GM23338 (cell line): ENCODE data around the gene CDK18. TPM values are rescaled to one million over a fixed set of nuclear protein-coding genes. Genes with fewer than 3 reads are reported as not detected.

Experiments used
- ATAC-seq: fragments of 200-7000 bp; cut with Tn5 transposase; 3 replicates; pipeline ENCODE4 v1.9.1; 2020
- DNase-seq: peaks from one replicate; pipeline ENCODE4 v3.0.0-alpha.2; 2015; ENCODE audit warnings: low spot score
- H2AFZ ChIP-seq: fragments of 200-600 bp; sonication (generic); 2 replicates; pipeline ENCODE4 v1.8.0; 2016; ENCODE audit warnings: antibody characterized with exemption, mild to moderate bottlenecking, moderate library complexity
- H3F3A ChIP-seq: fragments of 200-600 bp; sonication (generic); replicated peaks from 2 replicates; pipeline ENCODE4 v1.8.0; 2017; ENCODE audit warnings: antibody characterized with exemption, mixed run types, low read depth
- H3K27ac ChIP-seq: fragments of 200-600 bp; sonication (generic); 2 replicates; pipeline ENCODE4 v1.6.1; 2016; ENCODE audit warnings: low read depth
- H3K27me3 ChIP-seq: fragments of 200-600 bp; sonication (generic); 2 replicates; pipeline ENCODE4 v1.8.0; 2016; ENCODE audit warnings: mild to moderate bottlenecking, mixed run types, moderate library complexity; ENCODE audit not compliant: insufficient read depth
- H3K36me3 ChIP-seq: fragments of 200-600 bp; sonication (generic); 2 replicates; pipeline ENCODE4 v1.8.0; 2016; ENCODE audit warnings: mild to moderate bottlenecking; ENCODE audit not compliant: insufficient read depth
- H3K4me1 ChIP-seq: fragments of 200-600 bp; sonication (generic); 2 replicates; pipeline ENCODE4 v1.8.0; 2016; ENCODE audit warnings: mild to moderate bottlenecking, moderate library complexity; ENCODE audit not compliant: insufficient read depth
- H3K4me2 ChIP-seq: fragments of 200-600 bp; sonication (generic); 2 replicates; pipeline ENCODE4 v1.7.1; 2017; ENCODE audit warnings: mixed run types
- H3K4me3 ChIP-seq: fragments of 200-600 bp; sonication (generic); 2 replicates; pipeline ENCODE4 v1.6.1; 2016; ENCODE audit warnings: mixed run types
- H3K79me2 ChIP-seq: fragments of 200-600 bp; sonication (generic); replicated peaks from 2 replicates; pipeline ENCODE4 v1.8.0; 2017; ENCODE audit warnings: mild to moderate bottlenecking; ENCODE audit not compliant: insufficient read depth
- H3K9me2 ChIP-seq: fragments of 200-600 bp; sonication (generic); 2 replicates; pipeline ENCODE4 v1.8.0; 2017; ENCODE audit not compliant: insufficient read depth
- H4K20me1 ChIP-seq: fragments of 200-600 bp; sonication (generic); replicated peaks from 2 replicates; pipeline ENCODE4 v1.8.0; 2017; ENCODE audit warnings: mild to moderate bottlenecking; ENCODE audit not compliant: insufficient read depth
- H3K27ac Mint-ChIP-seq: 2 replicates; pipeline ENCODE4 v1.8.0; 2020; ENCODE audit warnings: inconsistent platforms, mild to moderate bottlenecking, moderate library complexity, mixed read lengths
- H3K27me3 Mint-ChIP-seq: 3 replicates; pipeline ENCODE4 v1.8.0; 2022; ENCODE audit warnings: low read depth, mild to moderate bottlenecking, moderate library complexity, mixed read lengths, inconsistent platforms; ENCODE audit not compliant: insufficient read depth, poor library complexity
- H3K36me3 Mint-ChIP-seq: 3 replicates; pipeline ENCODE4 v1.8.0; 2021; ENCODE audit warnings: low read depth, mild to moderate bottlenecking, inconsistent platforms, moderate library complexity, mixed read lengths
- H3K4me1 Mint-ChIP-seq: 3 replicates; pipeline ENCODE4 v1.8.0; 2020; ENCODE audit warnings: mild to moderate bottlenecking, inconsistent platforms, mixed read lengths
- H3K4me3 Mint-ChIP-seq: 3 replicates; pipeline ENCODE4 v1.8.0; 2021; ENCODE audit warnings: moderate library complexity, mild to moderate bottlenecking, inconsistent platforms, mixed read lengths
- H3K9me3 Mint-ChIP-seq: 3 replicates; pipeline ENCODE4 v1.8.0; 2020; ENCODE audit warnings: moderate library complexity, mild to moderate bottlenecking, inconsistent platforms, mixed read lengths
- CREB1 ChIP-seq: fragments of 250-450 bp; sonication (Bioruptor Pico); IDR thresholded peaks from 2 replicates; pipeline ENCODE4 v1.5.0; 2020; ENCODE audit warnings: low read depth, mild to moderate bottlenecking, moderate library complexity
- CTCF ChIP-seq, 2 experiments: fragments of 200-600 bp in 1 of 2; sonication (generic) in 1 of 2; conservative IDR thresholded peaks; 2 replicates each; pipeline versions ENCODE4 v1.5.1 to v1.6.1; 2016 to 2017; ENCODE audit warnings: antibody characterized with exemption in 2 of 2, low read depth in 2 of 2, mild to moderate bottlenecking in 2 of 2, moderate library complexity in 1 of 2
- EZH2 ChIP-seq: fragments of 200-600 bp; sonication (generic); IDR thresholded peaks from one replicate; pipeline ENCODE4 v1.8.0; 2017; ENCODE audit warnings: antibody characterized with exemption, mild to moderate bottlenecking, low read depth; ENCODE audit not compliant: unreplicated experiment
- EZH2phosphoT487 ChIP-seq: fragments of 200-600 bp; sonication (generic); IDR thresholded peaks from one replicate; pipeline ENCODE4 v1.8.1; 2018; ENCODE audit warnings: antibody characterized with exemption; ENCODE audit not compliant: unreplicated experiment
- JUNB ChIP-seq: IDR thresholded peaks from one replicate; pipeline ENCODE4 v1.6.1; 2016; ENCODE audit warnings: antibody characterized with exemption; ENCODE audit not compliant: unreplicated experiment
- REST ChIP-seq: IDR thresholded peaks from one replicate; pipeline ENCODE4 v1.6.1; 2018; ENCODE audit warnings: antibody characterized with exemption; ENCODE audit not compliant: unreplicated experiment
- polyA plus RNA-seq: library from polyadenylated mRNA; unstranded; fragments of >200 nt; fragmentation: Nextera tagmentation; extraction: Ambion mirVana; gene quantifications from 2 replicates; pipeline ENCODE4 v1.2.1, GENCODE V29; 2016
- total RNA-seq: library from RNA; depleted of rRNA; stranded (reverse); fragments of >200 nt; shearing (Covaris generic); gene quantifications from 2 replicates; pipeline ENCODE4 v1.2.3, GENCODE V29; 2014

Gene CDK18
- total and polyA plus RNA-seq, 2 experiments from 2014 or later = 21.1 to 46.5 TPM

- Histone ChIP-seq H3F3A (peaks cover 9% of the 10 kb centered on the region), H3K79me2 (peaks cover 11% of the 10 kb centered on the region; the same call in 1 of the 2 replicates), H4K20me1 (peaks cover 7% of the 10 kb centered on the region; the same call in 1 of the 2 replicates), H3K9me2 (no peaks in the 10 kb centered on the region), H3K4me2 (peak overlapping the region; percentile 100), H3K36me3 (no peaks in the 10 kb centered on the region), H3K27ac (peak overlapping the region; percentile 85), H3K4me3 (peak overlapping the region; percentile 85), H3K4me1 (peaks cover 47% of the 10 kb centered on the region), H2AFZ (peak overlapping the region; percentile 90), H3K27me3 (peaks cover 40% of the 10 kb centered on the region)
- ATAC-seq = peak; percentile 17
- Mint-ChIP-seq H3K4me1 (peaks cover 60% of the 10 kb centered on the region), H3K27ac (peak overlapping the region; percentile 98), H3K4me3 (peak overlapping the region; percentile 99), H3K36me3 (peaks cover 23% of the 10 kb centered on the region), H3K9me3 (no peaks in the 10 kb centered on the region), H3K27me3 (peaks cover 12% of the 10 kb centered on the region)
- TF ChIP-seq EZH2phosphoT487 (no peak), EZH2 (no peak), CTCF (conservative IDR thresholded peaks at IDR 0.05; ENCODE audit: low read depth in 2 of 2) (peak; percentile 23 to 38; a peak in 2 of 4 replicates)
- peak; percentile 75 for DNase-seq
Observed at GRCh38 chr1:205456383-205456867, 48.0 kb upstream of the CDK18 start.

- peak; percentile 51 for TF ChIP-seq CREB1
- peak; percentile 9 for TF ChIP-seq REST
- TF ChIP-seq JUNB = no peak
- peak overlapping the region; percentile 98 for H3K27ac Mint-ChIP-seq
- peak; percentile 90 for DNase-seq
- Histone ChIP-seq H3K36me3 (no peaks in the 10 kb centered on the region), H2AFZ (peak overlapping the region; percentile 90), H4K20me1 (peaks cover 6% of the 10 kb centered on the region; the same call in 1 of the 2 replicates), H3K27ac (peak overlapping the region; percentile 85), H3K27me3 (peaks cover 40% of the 10 kb centered on the region), H3K4me2 (peak overlapping the region; percentile 100), H3K9me2 (no peaks in the 10 kb centered on the region), H3F3A (peaks cover 8% of the 10 kb centered on the region), H3K4me1 (peaks cover 40% of the 10 kb centered on the region), H3K79me2 (peaks cover 11% of the 10 kb centered on the region; the same call in 1 of the 2 replicates), H3K4me3 (peak overlapping the region; percentile 85)
- H3K4me1 Mint-ChIP-seq = peaks cover 53% of the 10 kb centered on the region
- ATAC-seq = peak; percentile 59
- no peaks in the 10 kb centered on the region for H3K9me3 Mint-ChIP-seq
- H3K27me3 Mint-ChIP-seq = peaks cover 15% of the 10 kb centered on the region
- H3K4me3 Mint-ChIP-seq = peak overlapping the region; percentile 99
- H3K36me3 Mint-ChIP-seq = peaks cover 23% of the 10 kb centered on the region
Observed at GRCh38 chr1:205456868-205457745, 47.4 kb upstream of the CDK18 start.
